GF-D8 (cell line): Measurements from ENCODE around the gene CFAP251.

Experiments used
- DNase-seq: peaks from one replicate; lab custom pipeline; 2025; lab: John Stamatoyannopoulos, UW

The CFAP251 gene

GRCh38 chr12:121949648-121950397 is 31.4 kb downstream of the CFAP251 start:
- DNase-seq = no peak

DNA sequence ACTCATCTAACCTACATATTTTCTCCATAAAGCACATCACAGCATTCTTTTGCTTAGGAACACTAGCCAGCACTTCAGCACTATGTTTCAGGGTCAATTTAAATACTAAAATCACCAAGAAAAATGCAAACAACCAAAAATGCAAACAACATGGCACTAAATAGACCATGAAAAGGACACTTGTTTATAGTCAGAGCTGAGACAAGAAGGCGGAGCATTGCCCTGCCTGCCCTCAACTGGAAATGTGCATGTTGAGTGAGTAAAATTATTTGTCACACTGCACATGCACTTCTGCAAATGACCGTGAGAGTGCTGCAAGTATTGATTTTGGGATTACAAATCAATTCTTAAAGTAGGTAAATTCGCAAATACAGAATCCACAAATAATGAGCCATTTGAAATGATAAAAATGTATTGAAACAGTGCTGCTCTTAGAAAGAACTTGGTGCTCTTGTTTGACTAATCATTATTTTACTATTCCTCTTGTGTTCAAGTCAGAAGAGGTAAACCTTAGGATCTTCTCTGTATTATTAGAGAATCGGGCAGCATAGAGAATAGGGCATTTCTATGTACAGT is 34.8 kb downstream of the CFAP251 start:
- no peak for DNase-seq

DNA sequence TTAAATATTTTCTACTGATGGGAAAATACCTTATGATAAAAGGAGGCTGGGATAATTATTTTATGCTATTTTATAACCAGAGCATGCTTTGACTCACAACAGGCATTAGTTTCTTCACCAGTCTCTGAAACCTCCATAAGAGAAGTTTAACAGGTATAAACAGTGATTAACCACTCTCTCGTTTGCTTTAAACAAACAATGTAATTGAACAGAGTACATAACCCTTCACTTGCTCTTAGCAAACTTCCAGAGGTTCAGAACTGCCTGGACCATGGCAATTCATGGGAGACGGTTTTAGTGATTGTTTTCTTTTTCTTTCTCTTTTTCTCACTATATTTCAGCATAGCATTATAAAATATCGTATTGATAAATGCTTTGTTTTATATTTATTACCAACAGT is 35.3 kb downstream of the CFAP251 start:
- DNase-seq = no peak

DNA sequence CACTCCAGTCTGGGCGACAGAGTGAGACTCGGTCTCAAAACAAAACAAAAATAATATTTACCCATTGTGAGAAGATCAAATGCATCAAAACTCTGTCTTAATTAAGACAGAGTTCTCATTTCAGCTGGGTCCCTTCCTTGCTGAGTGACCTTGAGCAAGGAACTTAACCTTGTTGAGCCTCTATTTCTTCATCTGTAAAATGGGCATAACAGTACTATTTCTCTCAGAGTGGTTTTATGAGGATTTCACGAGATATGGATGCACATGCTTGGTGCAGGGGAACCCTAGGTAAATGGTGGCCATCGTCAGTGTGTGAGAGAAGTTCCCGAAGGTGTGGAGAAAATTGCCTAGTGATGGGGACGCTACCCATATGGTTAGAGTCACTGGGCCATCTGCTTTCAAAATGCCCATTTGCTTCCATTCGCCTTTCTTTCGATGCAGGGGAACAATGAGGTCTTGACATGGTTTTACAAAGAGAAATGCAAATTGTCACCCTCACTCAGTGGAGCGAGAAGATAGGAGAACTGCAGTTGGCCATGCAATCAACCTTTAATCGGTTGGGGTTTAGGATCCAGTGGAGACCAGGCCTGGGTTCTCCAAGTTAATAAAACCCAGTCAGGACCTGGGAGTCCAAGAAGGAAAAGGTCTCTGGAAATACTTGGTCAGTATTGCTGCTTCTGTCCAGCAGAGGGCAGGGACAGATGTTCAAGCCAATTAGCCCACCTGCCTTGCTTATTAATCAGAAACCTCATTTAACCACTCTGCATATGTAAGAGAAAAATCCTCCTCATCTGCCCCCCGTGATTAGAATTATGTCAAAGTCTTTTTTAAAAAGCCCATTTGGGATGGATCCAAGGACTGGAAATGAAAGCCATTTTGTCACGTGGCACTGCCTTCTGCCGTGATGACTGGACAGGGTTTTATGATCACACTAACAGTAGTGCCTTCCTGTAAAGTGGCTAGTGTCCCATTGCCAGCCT is 37.2 kb downstream of the CFAP251 start:
- no peak for DNase-seq

DNA sequence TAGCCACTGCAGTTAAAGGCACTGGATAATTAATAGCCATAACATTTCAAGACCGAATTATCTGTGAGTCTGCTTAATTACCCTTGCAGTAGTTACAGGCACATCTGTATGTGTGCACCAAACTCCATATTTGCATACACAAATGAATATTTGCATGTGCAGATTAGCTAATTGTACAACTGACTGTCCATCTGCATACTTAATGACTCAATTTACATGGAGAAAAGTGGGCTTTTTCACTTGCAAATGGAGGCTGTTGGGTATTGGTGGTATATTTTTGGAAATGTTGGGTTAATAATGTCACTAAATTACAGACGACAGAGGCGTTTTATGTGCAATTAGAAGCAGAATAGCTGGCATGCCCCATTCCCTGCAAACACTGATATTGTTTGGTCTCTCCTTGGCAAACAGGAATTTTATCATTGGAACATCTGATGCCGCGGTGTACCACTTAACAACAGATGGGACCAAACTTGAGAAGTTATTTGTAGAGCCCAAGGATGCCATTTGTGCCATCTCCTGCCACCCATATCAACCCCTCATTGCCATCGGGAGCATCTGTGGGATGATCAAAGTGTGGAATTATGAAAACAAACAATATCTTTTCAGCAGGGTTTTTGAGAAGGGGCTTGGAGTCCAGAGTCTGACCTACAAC is 39.6 kb downstream of the CFAP251 start:
- no peak for DNase-seq

DNA sequence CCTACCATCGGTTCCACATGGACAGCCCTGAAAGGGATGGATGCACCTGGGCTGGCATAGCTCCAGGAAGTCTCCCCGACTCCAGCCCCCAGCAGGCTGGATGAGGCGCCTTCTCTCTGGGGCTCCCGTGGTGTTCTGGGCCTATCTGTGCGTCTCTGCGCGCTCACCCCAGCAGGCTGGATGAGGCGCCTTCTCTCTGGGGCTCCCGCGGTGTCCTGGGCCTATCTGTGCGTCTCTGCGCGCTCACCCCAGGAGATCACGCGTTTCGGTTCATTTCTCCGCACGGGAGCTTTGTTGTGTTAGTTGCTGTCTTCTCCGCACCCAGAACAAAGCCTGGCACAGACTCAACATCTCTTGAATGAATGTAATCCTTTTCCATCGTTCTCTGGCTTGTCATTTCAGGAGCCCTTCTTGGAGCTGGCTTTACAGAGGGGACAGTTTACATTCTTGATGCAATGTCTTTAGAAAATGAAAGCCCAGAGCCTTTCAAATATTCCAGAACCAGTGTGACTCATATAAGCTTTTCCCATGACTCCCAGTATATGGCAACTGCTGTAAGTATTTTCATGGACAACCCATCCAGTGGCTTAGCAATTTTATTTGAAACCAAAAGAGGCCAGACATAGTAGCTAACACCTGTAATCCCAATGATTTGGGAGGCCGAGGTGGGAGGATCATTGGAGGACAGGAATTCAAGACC is 40.3 kb downstream of the CFAP251 start:
- no peak for DNase-seq

GRCh38 chr12:121960541-121960940 is 42.1 kb downstream of the CFAP251 start:
- DNase-seq = no peak

- DNase-seq = no peak
Observed at GRCh38 chr12:121961195-121961879, 42.9 kb downstream of the CFAP251 start.

GRCh38 chr12:121963341-121964018 is 45.1 kb downstream of the CFAP251 start:
- no peak for DNase-seq

DNA sequence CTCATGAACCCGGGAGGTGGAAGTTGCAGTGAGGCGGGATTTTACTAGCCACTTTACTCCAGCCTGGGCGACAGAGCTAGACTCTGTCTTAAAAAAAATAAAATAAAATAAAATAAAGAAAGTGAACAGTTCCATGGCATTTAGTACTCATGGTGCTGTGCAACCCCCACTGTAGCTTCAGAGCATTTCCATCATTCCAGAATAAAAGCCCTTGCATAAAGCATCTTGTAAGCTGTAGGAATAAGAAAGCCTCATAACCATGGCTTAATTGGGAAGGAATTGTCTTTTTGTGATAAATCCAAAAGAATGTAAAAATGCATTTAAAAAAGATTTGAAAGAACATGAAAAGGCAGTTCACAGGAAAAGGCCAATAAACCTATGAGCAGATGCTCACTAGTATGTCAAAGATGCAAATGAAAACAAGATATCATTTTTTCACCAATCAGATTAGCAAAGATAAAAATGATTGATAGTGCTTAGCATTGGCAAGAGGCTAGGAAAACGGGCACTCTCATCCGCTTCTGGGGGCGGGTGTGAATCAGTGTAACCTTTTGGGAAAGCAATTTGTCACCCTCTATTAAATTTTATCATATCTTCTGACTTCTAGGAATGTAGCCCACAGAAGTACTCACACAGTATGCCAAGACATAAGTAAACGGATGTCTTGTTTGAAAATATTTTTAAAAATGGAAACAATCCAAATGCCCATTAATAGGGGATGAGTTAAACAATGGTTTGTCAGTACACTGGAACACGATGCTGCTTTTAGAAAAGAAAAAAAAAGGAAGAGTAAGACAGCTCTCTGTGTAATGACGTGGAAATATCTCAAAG is 46.6 kb downstream of the CFAP251 start:
- DNase-seq = no peak

DNA sequence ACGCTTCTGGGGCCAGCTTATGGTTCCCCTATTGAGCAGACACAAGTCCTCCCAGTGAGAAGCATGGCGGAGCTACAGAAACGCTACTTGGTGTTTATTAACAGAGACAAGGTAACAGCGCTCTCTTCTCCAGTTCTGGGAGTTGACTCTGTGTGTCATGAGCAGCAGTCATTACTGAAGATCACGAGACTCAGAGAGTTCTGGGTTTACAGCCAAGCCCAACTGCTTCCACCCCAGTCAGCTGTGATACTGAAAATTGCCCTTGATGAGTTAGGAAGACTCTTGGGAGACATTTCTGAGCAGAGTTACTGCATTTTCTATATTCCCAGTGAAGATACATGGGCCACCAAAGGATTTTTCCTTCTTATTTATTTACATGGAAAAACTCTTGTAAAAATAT is 48.6 kb downstream of the CFAP251 start:
- DNase-seq = no peak

GRCh38 chr12:121968876-121969275 is 50.5 kb downstream of the CFAP251 start:
- DNase-seq = peak; percentile 17

DNA sequence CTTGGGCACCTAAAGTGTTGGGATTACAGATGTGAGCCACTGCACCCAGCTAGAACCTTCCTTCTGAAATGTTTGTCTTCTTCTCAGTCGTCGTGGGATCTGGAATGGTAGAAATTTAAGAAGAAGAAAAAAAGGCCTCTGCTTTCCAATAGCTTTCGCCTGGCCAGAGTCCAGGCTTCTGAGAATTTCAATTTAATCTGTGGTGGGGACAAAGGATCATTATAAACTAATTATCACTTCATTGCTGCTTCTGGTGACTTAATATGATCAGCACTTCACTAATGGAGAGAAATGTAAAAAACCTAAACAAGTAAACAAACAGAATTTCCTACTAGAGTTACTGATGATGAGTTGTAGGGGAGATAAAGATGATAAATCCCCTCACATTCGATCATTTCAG is 51.3 kb downstream of the CFAP251 start:
- DNase-seq = no peak

GRCh38 chr12:121970581-121971300 is 52.3 kb downstream of the CFAP251 start:
- DNase-seq = no peak

GRCh38 chr12:121974026-121974985 is 55.9 kb downstream of the CFAP251 start:
- no peak for DNase-seq

DNA sequence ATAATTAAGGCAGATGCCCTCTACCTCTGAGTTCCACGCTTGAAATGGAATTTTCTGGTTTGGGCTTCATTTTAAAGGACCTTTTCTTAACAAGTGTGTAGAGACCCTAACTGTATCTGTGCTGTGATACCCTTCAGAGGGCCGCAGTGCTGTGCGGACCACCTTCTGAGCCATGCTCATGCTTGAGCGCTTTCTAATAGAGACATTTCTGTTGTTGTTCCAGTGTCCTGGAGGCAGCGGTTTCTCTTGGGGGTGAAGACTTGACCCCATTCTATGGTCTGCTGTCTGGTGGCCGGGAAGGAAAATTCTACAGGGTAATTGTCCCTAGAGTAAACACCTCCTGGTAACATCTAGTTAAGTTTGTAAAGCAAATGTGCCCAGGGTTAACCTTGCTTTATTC is 56.6 kb downstream of the CFAP251 start:
- DNase-seq = no peak

DNA sequence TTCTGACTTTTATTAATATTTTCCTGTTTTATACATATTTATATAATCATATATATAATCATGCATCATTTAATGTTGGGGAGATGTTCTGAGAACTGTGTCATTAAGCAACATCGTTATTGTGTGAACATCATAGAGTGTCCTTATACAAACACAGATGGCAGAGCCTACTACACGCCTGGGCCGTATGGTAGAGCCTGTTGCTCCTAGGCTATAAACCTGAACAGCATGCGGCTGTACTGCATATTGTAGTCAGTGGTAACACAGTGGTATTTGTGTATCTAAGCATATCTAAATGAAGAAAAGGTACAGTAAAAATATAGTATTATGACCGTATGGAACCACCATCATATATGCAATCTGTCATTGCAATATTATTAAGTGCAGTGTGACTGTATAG is 58.6 kb downstream of the CFAP251 start:
- no peak for DNase-seq
